HG02885 (cell line): Measurements from ENCODE around the gene ADRA1B.

Experiments
- ATAC-seq: cut with Tn5 transposase; IDR thresholded peaks from one replicate; pipeline ENCODE4 v1.9.1; 2021; ENCODE audit warnings: mild to moderate bottlenecking; ENCODE audit not compliant: unreplicated experiment, poor library complexity

Gene ADRA1B

DNA sequence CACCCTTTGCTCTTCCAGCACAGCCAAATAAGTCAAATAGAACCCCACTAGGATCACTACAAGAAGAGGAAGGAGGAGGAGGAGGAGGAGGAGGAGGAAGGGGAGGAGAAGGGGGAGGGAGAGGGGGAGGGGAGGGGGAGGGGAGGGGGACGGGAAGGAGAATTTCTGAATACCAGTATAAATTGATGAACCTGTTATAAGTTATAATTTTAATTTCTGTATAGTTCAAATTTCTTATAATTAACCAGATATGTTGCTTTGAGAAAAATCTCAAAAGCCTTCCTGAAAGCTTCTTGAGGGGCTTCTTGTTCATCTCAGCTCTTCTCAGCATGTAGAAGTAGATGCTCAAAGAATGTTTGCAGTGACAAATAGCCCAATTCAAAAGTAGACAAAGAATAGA, 15.0 kb upstream of the ADRA1B start:
- no peak for ATAC-seq

DNA sequence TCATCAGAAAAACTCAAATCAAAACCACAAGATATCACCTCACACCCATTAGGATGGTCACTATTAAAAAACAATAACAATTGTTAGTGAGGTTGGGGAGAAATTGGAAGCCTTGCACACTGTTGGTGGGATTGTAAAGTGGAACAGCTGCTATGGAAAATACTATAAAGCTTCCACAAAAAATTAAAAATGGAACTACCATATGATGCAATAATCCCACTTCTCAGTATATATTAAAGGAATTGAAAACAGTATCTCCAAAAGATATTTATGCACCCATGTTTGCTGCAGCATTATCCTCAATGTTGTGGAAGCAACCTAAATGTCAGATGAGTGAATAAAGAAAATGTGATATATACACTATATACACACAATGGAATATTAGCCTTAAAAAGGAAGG, 14.5 kb upstream of the ADRA1B start:
- ATAC-seq = no peak

DNA sequence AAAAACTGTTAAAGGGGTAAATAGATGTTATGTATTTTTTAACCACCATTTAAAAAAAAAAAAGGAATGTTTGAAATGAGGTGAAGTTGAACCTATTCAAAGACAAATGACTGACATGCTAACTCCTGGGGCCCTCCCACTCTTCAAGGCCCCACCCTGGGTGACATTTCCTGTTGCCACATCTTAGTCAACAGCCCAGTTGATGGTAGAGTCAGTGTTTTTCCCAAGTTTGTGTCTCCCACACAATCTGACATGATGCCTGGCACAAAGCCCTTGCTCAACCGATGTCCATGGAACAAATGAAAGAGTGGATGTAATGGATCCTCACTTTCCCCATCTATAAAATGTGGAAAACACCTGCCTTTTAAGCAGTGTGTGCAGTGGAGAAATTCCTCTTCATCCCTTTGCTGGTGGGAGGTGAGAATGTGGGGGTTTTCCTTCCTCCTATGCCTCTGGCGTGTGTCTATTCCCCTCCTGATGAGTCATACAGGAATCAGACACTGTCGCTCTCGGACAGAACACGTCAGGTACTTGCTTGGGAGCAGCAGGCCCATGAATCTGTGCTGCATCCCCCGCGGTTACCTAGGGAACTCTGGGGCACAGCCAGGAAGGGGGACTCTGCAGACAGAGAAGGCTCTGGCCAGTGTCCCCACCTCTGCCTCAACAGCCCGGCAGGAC, 13.7 kb upstream of the ADRA1B start:
- ATAC-seq = no peak

DNA sequence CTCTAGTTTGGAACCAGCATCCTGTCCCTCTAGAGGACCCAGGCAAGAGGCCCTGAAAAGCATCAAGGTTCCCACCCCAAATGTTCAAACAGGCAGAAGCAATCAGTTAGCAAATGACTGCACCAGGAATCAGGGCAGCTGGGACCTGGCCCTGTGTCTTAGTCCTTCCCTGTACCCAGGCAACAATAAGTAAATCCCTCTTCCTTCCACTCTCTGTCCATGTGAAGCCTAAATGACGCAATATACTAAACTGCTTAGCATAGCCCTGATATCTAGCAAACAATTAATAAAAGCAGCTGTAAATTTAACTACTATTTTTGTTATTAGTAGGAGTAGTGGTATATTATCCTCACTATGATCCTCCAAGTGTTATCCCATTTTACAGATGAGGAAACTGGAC, 13.2 kb upstream of the ADRA1B start:
- ATAC-seq = no peak

DNA sequence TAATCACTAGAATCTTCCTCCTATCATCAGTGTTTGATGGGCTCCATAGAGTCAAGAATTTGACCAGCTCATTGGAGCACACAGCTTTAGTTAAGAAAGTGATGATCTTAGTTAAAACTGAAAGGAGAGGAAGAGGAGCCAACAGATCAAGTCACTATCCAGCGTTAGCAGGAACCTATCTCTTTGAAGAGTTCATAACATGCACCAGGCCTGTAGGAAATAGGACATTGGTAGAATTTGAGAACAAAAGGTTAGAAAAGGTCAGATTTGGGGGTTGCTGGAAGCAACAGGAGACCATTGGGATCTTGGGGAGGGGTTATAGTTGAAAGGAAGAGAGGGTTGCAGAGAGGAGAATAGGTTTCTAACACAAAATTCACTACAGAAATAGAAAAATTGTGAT, 11.4 kb upstream of the ADRA1B start:
- ATAC-seq = no peak

DNA sequence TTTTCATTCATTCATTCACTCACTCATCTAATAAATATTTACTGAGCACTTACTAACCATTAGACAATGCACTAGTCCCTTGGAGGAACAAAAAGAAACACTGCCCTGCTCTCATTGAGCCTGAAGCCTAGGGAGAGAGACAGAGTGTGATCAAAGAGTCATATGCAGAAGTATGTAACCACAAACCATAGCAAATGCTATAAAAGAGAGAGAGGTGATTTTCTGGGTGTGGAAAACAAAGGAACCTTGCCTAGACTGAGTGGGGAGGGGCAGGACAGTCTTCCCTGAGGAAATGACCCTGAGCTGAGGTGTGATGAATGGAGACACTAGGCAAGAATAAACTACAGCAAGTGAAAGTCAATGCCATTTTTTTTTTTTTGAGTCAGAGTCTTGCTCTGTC, 10.8 kb upstream of the ADRA1B start:
- no peak for ATAC-seq

DNA sequence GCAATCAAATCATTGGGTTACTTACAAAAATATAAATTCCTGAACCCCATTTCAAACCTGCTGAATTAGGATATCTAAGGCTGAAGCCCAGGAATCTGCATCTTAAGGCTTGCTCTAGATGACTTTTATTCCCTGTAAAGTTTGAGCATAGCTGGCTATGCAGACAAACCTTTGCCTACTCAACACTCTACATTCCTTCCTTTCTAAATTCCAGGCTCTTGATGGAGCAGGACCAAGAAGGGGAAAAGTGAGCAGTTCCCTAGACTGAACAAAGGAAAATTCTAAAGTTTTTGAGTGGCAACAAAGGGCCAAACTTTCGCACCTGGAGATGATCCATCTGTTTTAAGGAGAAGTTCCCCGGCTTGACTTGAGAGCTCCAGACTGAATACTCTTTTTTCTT, 9.8 kb upstream of the ADRA1B start:
- no peak for ATAC-seq

DNA sequence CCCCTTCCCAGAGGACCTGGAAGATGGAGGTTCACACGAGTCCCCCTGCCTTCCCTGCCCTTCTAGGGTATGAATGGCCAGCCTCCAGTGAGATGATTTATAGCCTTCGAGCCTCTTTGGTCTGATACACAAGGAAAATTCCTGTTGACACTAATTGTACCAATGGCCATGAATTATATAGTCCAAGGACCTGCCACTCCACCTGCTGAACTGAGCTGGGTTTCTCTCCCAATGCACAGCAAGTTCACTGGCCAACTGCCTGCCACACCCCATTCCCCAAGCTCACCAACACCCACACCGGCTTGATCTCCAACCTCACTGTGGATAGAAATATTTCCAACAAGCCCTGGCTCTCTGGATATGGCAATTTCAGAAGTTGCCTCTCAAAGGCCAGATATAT, 9.3 kb upstream of the ADRA1B start:
- ATAC-seq = no peak

DNA sequence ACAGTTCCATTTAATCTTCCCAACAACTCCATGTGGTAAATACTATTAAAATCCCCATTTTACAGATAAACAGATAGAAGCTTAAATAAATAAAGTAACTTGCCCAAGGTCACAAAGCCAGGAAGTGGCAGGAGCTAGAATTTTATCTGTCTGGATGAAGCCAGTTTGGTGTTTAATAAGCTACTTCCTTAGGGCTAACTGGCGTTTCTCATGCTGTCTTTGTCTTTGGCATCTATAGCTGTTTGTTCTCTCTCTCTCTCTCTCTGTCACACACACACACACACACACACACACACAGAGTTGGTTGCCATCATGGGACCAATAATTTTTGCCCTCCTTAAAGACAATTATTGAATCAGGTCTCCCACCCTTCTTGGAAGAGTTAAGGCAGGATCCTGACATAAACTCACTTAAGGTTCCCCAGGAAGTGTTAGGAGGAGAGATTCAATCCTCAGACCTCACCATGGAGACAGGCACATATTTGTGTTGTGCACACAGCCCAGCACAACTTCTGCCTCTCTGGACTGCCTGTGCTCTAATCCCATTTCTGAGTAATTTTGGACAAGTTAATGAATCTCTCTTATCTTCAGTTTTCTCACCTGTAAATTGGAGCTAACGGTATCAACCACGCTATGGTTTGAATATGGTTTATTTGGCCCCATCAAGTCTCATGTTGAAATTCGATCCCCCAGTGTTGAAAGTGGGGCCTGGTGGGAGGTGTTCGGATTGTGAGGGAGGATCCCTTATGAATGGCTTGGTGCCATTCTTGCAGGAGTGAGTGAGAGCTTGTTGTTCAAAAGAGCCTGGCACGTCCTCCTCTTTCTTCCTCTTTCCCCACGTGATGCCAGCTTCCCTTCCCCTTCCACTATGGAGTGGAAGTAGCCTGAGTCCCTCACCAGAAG, 8.3 kb upstream of the ADRA1B start:
- ATAC-seq = no peak

DNA sequence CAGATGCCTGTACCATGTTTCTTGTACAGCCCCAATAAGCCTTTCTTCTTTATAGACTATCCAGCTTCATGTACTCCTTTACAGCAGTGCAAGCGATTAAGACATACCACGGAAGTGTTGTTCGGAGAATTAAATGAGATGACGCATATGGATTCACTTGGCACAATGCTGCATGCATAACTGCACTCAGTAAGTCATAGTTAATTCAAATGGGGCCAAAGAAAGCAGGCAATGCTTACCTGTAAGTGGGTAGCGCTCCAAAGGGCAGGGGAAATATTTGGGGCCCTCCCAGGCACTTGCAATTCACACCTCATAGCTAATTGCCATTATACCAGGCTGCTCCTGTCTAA, 7.7 kb upstream of the ADRA1B start:
- no peak for ATAC-seq

DNA sequence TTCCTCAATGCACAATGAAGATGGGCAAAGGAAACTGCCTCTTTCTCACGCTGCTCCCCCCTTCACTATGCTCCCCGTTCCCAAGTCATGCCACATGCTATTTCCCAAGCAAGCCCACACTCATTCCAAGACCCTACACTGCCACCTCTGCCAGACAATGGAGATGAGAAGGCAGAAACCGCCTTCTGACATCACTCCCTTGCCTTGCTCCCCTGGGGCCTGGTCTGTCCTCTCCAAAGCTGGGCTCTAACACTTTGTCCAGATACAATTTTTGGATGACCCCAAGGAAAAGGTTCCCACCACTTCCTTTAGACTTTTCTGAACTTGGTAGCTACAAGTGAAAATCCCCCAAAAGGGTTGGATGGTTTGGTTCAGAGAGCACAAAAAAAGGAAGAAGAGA, 7.2 kb upstream of the ADRA1B start:
- no peak for ATAC-seq

DNA sequence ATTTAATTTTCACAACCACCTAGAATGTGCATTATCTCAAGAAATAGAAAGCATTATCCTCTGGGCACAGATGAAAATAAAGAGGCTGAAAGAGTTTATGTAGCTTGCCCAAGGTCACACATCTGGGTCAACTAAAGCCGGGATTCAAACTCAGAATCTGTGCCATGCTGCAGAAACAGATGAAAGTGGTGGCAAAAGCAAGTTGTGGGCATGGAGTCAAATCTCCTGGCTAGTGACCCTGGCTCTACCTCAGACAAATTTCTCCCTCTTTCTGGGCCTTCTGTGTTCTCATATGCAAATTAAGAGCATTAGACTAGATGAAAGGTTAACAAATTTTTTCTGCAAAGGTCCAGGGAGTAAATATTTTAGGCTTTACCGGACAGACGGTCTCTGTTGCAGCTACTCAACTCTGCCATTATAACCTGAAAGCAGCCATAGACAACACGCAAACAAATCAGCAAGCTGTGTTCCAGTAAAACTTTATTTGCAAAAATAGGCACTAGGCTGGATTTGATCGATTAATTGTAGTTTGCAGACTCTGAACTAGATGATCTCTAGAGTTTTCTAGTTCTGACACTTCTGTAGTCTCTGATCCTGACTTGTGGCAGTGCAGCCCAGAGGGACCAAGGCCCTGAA, 6.0 kb upstream of the ADRA1B start:
- ATAC-seq = no peak

DNA sequence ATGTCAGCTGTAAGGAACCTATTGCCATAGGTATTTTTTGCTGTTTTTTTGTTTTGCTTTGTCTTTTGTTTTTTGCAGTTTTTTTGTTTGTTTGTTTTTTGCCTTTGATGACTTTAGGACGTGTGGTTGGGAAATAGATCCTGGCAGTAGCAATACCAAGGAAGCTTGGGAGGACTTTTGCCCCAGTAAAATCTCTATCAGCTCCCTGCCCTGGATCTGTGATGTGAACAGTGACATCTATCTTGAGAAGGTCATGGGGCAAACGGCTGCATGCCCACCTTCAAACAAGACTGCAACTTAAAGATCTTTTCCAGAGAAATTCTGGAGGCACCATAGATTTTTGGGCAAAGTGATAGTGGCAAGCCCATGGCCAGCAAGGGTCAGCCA, 5.4 kb upstream of the ADRA1B start:
- ATAC-seq = no peak

DNA sequence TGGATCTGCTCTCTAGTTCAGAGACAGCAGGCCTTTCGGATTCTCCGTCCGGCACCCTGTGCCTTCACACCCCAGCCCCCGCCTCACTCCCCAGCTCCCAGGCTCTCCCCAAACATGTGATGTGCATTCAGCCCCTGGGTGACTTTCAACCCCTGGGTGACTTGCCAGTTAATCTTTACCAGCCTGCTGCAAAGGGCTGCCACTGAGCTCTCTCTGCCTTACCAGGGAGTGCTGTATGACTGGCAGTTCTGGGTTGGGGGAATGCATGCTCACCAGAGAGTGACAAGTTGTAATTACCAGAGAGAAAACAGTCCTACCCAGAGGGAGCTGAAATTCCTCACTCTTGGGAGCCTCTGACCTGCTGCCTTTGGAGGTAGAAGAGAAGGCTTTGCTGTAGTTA, 4.9 kb upstream of the ADRA1B start:
- ATAC-seq = no peak

DNA sequence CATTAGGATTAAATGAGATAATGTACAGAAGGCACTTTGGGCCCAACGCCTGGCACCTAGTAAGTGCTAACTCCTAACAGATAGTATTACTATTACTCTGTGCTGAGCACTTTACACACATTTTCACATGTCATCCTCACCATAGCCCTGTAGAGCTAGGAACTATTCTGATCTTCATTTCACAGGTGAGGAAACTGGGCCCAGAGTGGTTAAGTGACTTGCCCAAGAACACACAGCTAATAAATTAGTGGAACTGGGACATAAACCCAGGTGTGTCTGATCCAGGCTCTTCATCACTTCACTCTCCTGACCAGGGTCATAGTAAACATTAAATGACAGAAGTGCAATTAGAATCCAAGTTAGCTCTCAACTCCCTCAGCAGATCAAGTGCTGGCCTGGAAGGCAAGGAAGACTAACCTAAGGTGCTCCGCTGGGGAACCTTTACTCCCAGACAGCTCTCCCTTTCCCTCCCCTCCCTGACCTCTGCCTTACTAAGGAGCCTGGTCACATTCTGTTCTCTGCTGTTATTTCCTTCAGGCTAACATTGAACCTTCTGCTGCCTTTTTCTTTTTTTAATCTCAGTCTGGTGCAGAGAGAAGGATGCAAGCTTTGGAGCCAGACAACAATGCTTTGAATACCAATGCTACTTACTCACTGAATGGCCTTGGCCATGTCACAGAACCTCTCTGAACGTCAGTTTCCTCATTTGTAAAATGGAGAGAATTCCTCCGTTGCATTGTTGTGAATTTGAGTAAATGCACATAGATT, 4.1 kb upstream of the ADRA1B start:
- no peak for ATAC-seq

DNA sequence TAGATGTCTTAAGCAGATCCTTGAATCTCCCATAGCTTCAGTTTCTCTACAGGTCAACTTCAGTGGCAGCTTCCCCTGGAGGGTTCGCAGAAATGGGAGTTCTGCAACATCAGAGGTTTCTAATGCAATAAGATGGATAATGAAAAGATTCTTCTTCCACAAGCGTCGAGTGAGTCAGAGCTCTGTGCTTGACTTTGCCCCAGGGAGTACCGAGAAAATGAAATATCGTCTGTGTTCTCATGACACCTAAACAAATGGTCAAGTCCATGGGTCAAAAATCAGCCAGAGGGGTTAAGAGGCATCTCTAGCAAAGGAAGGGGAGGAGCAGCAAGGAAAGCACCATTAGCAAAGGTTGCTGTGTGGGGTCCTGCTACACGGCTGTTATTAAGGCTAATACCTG, 3.2 kb upstream of the ADRA1B start:
- no peak for ATAC-seq

DNA sequence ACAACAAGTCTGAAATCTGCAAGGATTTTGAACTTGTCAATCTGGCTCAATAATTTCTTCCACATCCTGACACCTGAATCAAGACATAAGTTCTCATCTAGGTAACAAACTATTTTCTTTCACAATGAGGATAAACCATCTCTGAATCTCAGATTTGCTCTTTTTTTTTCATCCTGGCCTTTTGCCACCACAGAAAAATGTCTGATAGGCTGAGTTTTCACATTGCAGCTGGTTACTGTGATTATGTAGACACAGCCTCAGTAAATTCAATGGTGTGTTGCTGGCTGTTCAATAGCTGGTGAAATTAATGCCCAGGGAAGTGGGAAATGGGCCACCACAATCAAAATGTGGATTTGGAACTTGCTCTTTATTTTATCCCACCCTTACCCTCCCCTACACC, 2.8 kb upstream of the ADRA1B start:
- ATAC-seq = no peak

DNA sequence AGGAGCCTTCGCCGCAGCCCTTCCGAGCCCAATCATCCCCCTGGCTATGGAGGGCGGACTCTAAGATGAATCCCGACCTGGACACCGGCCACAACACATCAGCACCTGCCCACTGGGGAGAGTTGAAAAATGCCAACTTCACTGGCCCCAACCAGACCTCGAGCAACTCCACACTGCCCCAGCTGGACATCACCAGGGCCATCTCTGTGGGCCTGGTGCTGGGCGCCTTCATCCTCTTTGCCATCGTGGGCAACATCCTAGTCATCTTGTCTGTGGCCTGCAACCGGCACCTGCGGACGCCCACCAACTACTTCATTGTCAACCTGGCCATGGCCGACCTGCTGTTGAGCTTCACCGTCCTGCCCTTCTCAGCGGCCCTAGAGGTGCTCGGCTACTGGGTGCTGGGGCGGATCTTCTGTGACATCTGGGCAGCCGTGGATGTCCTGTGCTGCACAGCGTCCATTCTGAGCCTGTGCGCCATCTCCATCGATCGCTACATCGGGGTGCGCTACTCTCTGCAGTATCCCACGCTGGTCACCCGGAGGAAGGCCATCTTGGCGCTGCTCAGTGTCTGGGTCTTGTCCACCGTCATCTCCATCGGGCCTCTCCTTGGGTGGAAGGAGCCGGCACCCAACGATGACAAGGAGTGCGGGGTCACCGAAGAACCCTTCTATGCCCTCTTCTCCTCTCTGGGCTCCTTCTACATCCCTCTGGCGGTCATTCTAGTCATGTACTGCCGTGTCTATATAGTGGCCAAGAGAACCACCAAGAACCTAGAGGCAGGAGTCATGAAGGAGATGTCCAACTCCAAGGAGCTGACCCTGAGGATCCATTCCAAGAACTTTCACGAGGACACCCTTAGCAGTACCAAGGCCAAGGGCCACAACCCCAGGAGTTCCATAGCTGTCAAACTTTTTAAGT, 819 bp downstream of the ADRA1B start:
- ATAC-seq = no peak

DNA sequence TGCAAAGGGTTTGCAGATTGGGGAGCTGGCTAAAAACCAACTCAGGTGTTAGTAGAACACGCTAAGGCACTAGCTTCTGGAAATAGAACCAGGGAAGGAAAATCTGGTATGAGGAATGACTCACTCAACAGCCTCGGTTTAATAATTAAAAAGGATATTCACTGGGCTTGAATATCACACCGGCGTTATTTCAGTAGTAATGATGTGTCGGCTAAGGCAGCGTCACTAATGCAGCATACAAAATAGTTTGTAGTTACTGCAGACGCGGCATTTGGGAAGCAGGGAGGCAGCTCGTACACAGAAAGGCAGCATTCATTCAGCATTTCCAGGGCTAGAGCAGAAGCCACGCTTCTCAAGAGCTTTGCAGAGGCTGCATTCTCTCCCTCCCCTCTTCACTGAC, 1.7 kb downstream of the ADRA1B start:
- ATAC-seq = no peak

DNA sequence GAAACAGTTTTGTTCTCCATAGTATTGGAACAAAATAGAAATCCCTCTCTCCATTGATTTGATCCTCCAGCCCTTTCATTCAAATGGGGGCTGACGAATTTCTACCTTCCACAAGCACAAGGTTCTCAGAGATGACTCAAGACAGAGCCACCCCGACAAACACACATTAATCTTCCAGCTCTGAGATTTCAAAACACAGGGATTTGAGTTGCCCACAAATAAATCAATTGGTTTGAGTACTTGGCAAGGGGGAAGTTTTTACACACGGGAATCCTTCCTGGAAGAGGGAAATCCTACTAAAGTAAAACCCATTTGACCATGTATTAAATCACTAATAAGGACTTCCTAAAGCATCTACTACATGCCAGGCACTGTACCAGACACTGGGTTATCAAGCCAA, 5.4 kb downstream of the ADRA1B start:
- no peak for ATAC-seq
